HCT116 (cell line): Measurements from ENCODE around the gene CAPN9. TPM values are rescaled to one million over a fixed set of nuclear protein-coding genes. Genes with fewer than 3 reads are reported as not detected.

Experiments used
- ATAC-seq: fragments of 200-7000 bp; cut with Tn5 transposase; 2 replicates; pipeline ENCODE4 v1.9.1; 2020; ENCODE audit warnings: mild to moderate bottlenecking, moderate library complexity
- BruUV-seq: library from RNA; stranded (reverse); fragments of 400-500 nt; replicated peaks from 2 replicates; lab custom pipeline; 2021; lab: Mats Ljungman, UMichigan
- CTCF ChIA-PET: fragments of 300-600 bp; sonication (Branson Sonifier 250); formaldehyde crosslinking; loops from one replicate; lab custom pipeline; 2021; ENCODE audit warnings: antibody characterized with exemption; lab: Charles Lee
- POLR2A ChIA-PET: fragments of 300-600, 350-600 bp; sonication (Branson Sonifier 250); formaldehyde crosslinking; loops from one replicate; lab custom pipeline; 2021; ENCODE audit warnings: antibody characterized with exemption; lab: Charles Lee
- RAD21 ChIA-PET, 2 experiments: fragments of 300-600 bp; sonication (Branson Sonifier 250); formaldehyde crosslinking; loops; one replicate each; lab custom pipeline; 2023; ENCODE audit warnings: low total read pairs in 2 of 2; ENCODE audit not compliant: uncharacterized antibody in 2 of 2, unreplicated experiment in 2 of 2, low non-redundant PET in 1 of 2; lab: Charles Lee
- DNase-seq: peaks from one replicate; pipeline ENCODE4 v3.0.0-alpha.2; 2010; ENCODE audit warnings: low read depth, low spot score
- H2AFZ ChIP-seq: fragments of 200-600 bp; shearing (Covaris generic), sonication (generic); 2 replicates; pipeline ENCODE4 v1.6.1; 2017; ENCODE audit warnings: low read depth, mixed run types, mixed read lengths, antibody characterized with exemption, low read length; ENCODE audit not compliant: poor library complexity, severe bottlenecking
- H3K27ac ChIP-seq: 2 replicates; pipeline ENCODE4 v1.5.1; 2012; ENCODE audit warnings: low read depth, low read length
- H3K27me3 ChIP-seq: fragments of 200-600 bp; sonication (generic); 2 replicates; pipeline ENCODE4 v1.6.1; 2016; ENCODE audit warnings: mixed run types, low read length, mixed read lengths; ENCODE audit not compliant: insufficient read depth
- H3K36me3 ChIP-seq, 2 experiments: fragments of 200-500 bp in 1 of 2; fragments of 200-600 bp in 1 of 2; sonication (Bioruptor generic) in 1 of 2; sonication (generic) in 1 of 2; 2 replicates each; pipeline versions ENCODE4 v1.5.1 to v1.6.1; 2014 to 2016; ENCODE audit warnings: low read length in 2 of 2, inconsistent platforms in 1 of 2, mixed read lengths in 1 of 2, mixed run types in 1 of 2; ENCODE audit not compliant: insufficient read depth in 2 of 2, control insufficient read depth in 1 of 2
- H3K4me1 ChIP-seq, 2 experiments: fragments of 200-600 bp in 1 of 2; sonication (generic) in 1 of 2; 2 replicates each; pipeline versions ENCODE4 v1.5.1 to v1.6.1; 2012 to 2017; ENCODE audit warnings: low read length in 2 of 2, inconsistent platforms in 1 of 2, mild to moderate bottlenecking in 1 of 2, mixed read lengths in 1 of 2, mixed run types in 1 of 2, moderate library complexity in 1 of 2; ENCODE audit not compliant: insufficient read depth in 2 of 2, control insufficient read depth in 1 of 2
- H3K4me2 ChIP-seq: fragments of 200-600 bp; sonication (generic); 2 replicates; pipeline ENCODE4 v1.6.1; 2017; ENCODE audit warnings: mixed run types, low read length, mixed read lengths
- H3K4me3 ChIP-seq, 2 experiments: fragments of 200-600 bp in 1 of 2; sonication (generic) in 1 of 2; replicated peaks in 1 of 2; 2 replicates each; pipeline ENCODE4 v1.5.1; 2011 to 2016; ENCODE audit warnings: low read length in 2 of 2, control low read depth in 1 of 2, low read depth in 1 of 2, mild to moderate bottlenecking in 1 of 2, mixed read lengths in 1 of 2, mixed run types in 1 of 2
- H3K79me2 ChIP-seq: fragments of 200-600 bp; sonication (generic); 2 replicates; pipeline ENCODE4 v1.6.1; 2017; ENCODE audit warnings: mild to moderate bottlenecking, mixed run types, low read length, moderate library complexity, mixed read lengths; ENCODE audit not compliant: insufficient read depth
- H3K9ac ChIP-seq: fragments of 200-600 bp; sonication (generic); 2 replicates; pipeline ENCODE4 v1.6.1; 2016; ENCODE audit warnings: low read length, mixed read lengths
- H3K9me2 ChIP-seq: fragments of 200-600 bp; sonication (generic), shearing (Covaris generic); 2 replicates; pipeline ENCODE4 v1.6.1; 2017; ENCODE audit warnings: mixed run types, mild to moderate bottlenecking, moderate library complexity; ENCODE audit not compliant: insufficient read depth
- H3K9me3 ChIP-seq, 2 experiments: fragments of 200-500 bp in 1 of 2; fragments of 200-600 bp in 1 of 2; sonication (Bioruptor generic) in 1 of 2; sonication (generic) in 1 of 2; 2 replicates each; pipeline ENCODE4 v1.6.1; 2014 to 2017; ENCODE audit warnings: low read length in 2 of 2, mixed read lengths in 2 of 2, inconsistent platforms in 1 of 2, low read depth in 1 of 2, mild to moderate bottlenecking in 1 of 2, mixed run types in 1 of 2, moderate library complexity in 1 of 2; ENCODE audit not compliant: control insufficient read depth in 1 of 2, insufficient read depth in 1 of 2
- H4K20me1 ChIP-seq: fragments of 200-600 bp; sonication (generic), shearing (Covaris generic); 2 replicates; pipeline ENCODE4 v1.6.1; 2017; ENCODE audit warnings: mixed run types, mild to moderate bottlenecking, moderate library complexity; ENCODE audit not compliant: insufficient read depth
- ATF3 ChIP-seq: IDR thresholded peaks from 2 replicates; pipeline ENCODE4 v1.6.1; 2012
- JUND ChIP-seq: IDR thresholded peaks from 2 replicates; pipeline ENCODE4 v1.6.1; 2012
- MAX ChIP-seq: IDR thresholded peaks from 2 replicates; pipeline ENCODE4 v1.6.1; 2012
- REST ChIP-seq: IDR thresholded peaks from 2 replicates; pipeline ENCODE4 v1.6.1; 2012; ENCODE audit warnings: low read depth
- ZFX ChIP-seq: fragments of 450-650 bp; IDR thresholded peaks from 2 replicates; pipeline ENCODE4 v1.6.1; 2017
- intact Hi-C: fragments of 100-400 bp; cut with micrococcal nuclease; formaldehyde crosslinking; loops from 2 replicates; pipeline ENCODE4 v1.10.0; 2022
- total RNA-seq: library from RNA; stranded (reverse); gene quantifications from one replicate; pipeline ENCODE4 v1.2.1, GENCODE V29; 2021; ENCODE audit not compliant: unreplicated experiment

The CAPN9 gene
- total RNA-seq, 1 experiment from 2014 or later = not detected

- TF ChIP-seq REST = no peak
- no peak for TF ChIP-seq MAX
- no peak for TF ChIP-seq JUND
These were observed 57.2 kb downstream of the CAPN9 start (continued) for GRCh38 chr1:230804396-230804795.

- H3K4me3 ChIP-seq = no peak overlapping the region
- DNase-seq (no peak), ATAC-seq (no peak)
- H2AFZ ChIP-seq = no peak overlapping the region
- no peaks in the 10 kb centered on the region for H3K79me2 ChIP-seq
- no peaks in the 10 kb centered on the region for H3K4me1 ChIP-seq
- intact Hi-C loops = no loop called here
- POLR2A ChIA-PET = no interaction called here
- no peaks in the 10 kb centered on the region for H3K27me3 ChIP-seq
- no peak overlapping the region for H3K27ac ChIP-seq
- no peaks in the 10 kb centered on the region for H3K9me2 ChIP-seq
- TF ChIP-seq ZFX = no peak
- CTCF ChIA-PET = no interaction called here
- RAD21 ChIA-PET = no interaction called here
- H3K4me2 ChIP-seq = no peak overlapping the region
- H3K9ac ChIP-seq = no peak overlapping the region
- H3K36me3 ChIP-seq = no peaks in the 10 kb centered on the region
- no peaks in the 10 kb centered on the region for H4K20me1 ChIP-seq
- no TSS peak for BruUV-seq
- no peaks in the 10 kb centered on the region for H3K9me3 ChIP-seq
These were observed 59.4 kb downstream of the CAPN9 start for GRCh38 chr1:230806552-230806951.

GRCh38 chr1:230807029-230807428 is 59.8 kb downstream of the CAPN9 start:
- intact Hi-C loops = no loop called here
- ATAC-seq (no peak), DNase-seq (no peak)
- TF ChIP-seq JUND (no peak), ATF3 (no peak)
- Histone ChIP-seq H3K27me3 (no peaks in the 10 kb centered on the region), H3K9me3 (0 out of 4 replicates have a peak, but pooled peaks cover 0 to under 1% of the 10 kb centered on the region in 2 experiments), H3K4me2 (no peak overlapping the region), H4K20me1 (no peaks in the 10 kb centered on the region), H3K79me2 (no peaks in the 10 kb centered on the region), H3K36me3 (no peaks in the 10 kb centered on the region), H3K4me3 (no peak overlapping the region), H3K9me2 (no peaks in the 10 kb centered on the region), H3K9ac (no peak overlapping the region), H3K27ac (no peak overlapping the region), H3K4me1 (no peaks in the 10 kb centered on the region), H2AFZ (no peak overlapping the region)
- ChIA-PET POLR2A (no interaction called here), CTCF (no interaction called here), RAD21 (no interaction called here)
- no TSS peak for BruUV-seq
